MM.1S (cell line): ENCODE measurements around the gene PRELID2.

Experiments
- DNase-seq: peaks from one replicate; pipeline ENCODE4 v3.0.0-alpha.2; 2015
- H2AFZ ChIP-seq: fragments of 300-600 bp; sonication (generic); 2 replicates; pipeline ENCODE4 v1.6.0; 2016; ENCODE audit warnings: antibody characterized with exemption, low read length
- H3F3A ChIP-seq: fragments of 300-600 bp; sonication (generic); 2 replicates; pipeline ENCODE4 v1.6.1; 2016; ENCODE audit warnings: mild to moderate bottlenecking, antibody characterized with exemption, low read length, moderate library complexity, mixed read lengths; ENCODE audit not compliant: insufficient read depth
- H3K27ac ChIP-seq: fragments of 300-600 bp; sonication (generic); 2 replicates; pipeline ENCODE4 v1.5.1; 2016; ENCODE audit warnings: mild to moderate bottlenecking, low read length
- H3K27me3 ChIP-seq: fragments of 300-600 bp; sonication (generic); replicated peaks from 2 replicates; pipeline ENCODE4 v1.6.0; 2016; ENCODE audit warnings: low read length; ENCODE audit not compliant: insufficient read depth
- H3K36me3 ChIP-seq: fragments of 300-600 bp; sonication (generic); replicated peaks from 2 replicates; pipeline ENCODE4 v1.6.1; 2016; ENCODE audit warnings: mild to moderate bottlenecking, low read length, mixed read lengths; ENCODE audit not compliant: insufficient read depth
- H3K4me1 ChIP-seq: fragments of 300-600 bp; sonication (generic); 2 replicates; pipeline ENCODE4 v1.6.1; 2016; ENCODE audit warnings: low read length, mixed read lengths
- H3K4me2 ChIP-seq: fragments of 300-600 bp; sonication (generic); 2 replicates; pipeline ENCODE4 v1.6.0; 2016; ENCODE audit warnings: low read depth, low read length
- H3K4me3 ChIP-seq: fragments of 300-600 bp; sonication (generic); 2 replicates; pipeline ENCODE4 v1.5.1; 2016; ENCODE audit warnings: low read length, mixed read lengths
- H3K79me2 ChIP-seq: fragments of 300-600 bp; sonication (generic); 2 replicates; pipeline ENCODE4 v1.6.1; 2016; ENCODE audit warnings: mixed run types, low read length, mixed read lengths
- H3K9ac ChIP-seq: fragments of 300-600 bp; sonication (generic); 2 replicates; pipeline ENCODE4 v1.6.1; 2016; ENCODE audit warnings: low read length, mixed read lengths
- H3K9me2 ChIP-seq: fragments of 300-600 bp; sonication (generic); replicated peaks from 2 replicates; pipeline ENCODE4 v1.6.1; 2016; ENCODE audit warnings: mild to moderate bottlenecking, low read length, mixed read lengths; ENCODE audit not compliant: insufficient read depth
- H3K9me3 ChIP-seq: fragments of 300-600 bp; sonication (generic); replicated peaks from 2 replicates; pipeline ENCODE4 v1.6.1; 2016; ENCODE audit warnings: mild to moderate bottlenecking, low read length, mixed read lengths; ENCODE audit not compliant: insufficient read depth
- H4K20me1 ChIP-seq: fragments of 300-600 bp; sonication (generic); 2 replicates; pipeline ENCODE4 v1.6.1; 2016; ENCODE audit warnings: mild to moderate bottlenecking, low read length, moderate library complexity, mixed read lengths; ENCODE audit not compliant: insufficient read depth
- EZH2 ChIP-seq: fragments of 300-600 bp; sonication (generic); optimal IDR thresholded peaks from 2 replicates; pipeline ENCODE3; 2017; ENCODE audit warnings: low read depth, mild to moderate bottlenecking, antibody characterized with exemption, low read length, mixed read lengths
- EZH2phosphoT487 ChIP-seq: fragments of 300-600 bp; sonication (generic); IDR thresholded peaks from 2 replicates; pipeline ENCODE4 v1.6.1; 2018; ENCODE audit warnings: antibody characterized with exemption, low read length
- TF ChIP-seq, protein P1 (sequence below): fragments of 300-600 bp; sonication (generic); IDR thresholded peaks from 2 replicates; pipeline ENCODE4 v1.5.1; 2016; ENCODE audit warnings: antibody characterized with exemption, low read length, mixed read lengths

The PRELID2 gene

GRCh38 chr5:145835848-145836239, 702 bp upstream of the PRELID2 start:
- H3K4me3 ChIP-seq: peak overlapping the region; percentile 86
- H3K79me2 ChIP-seq: no peaks in the 10 kb centered on the region; the same call in 1 of the 2 replicates
- no peak overlapping the region for H3K27ac ChIP-seq
- no peaks in the 10 kb centered on the region for H3K27me3 ChIP-seq
- peak overlapping the region; percentile 65 for H3K9ac ChIP-seq
- no peak for DNase-seq
- H4K20me1 ChIP-seq: no peaks in the 10 kb centered on the region
- no peaks in the 10 kb centered on the region for H3F3A ChIP-seq
- H3K9me2 ChIP-seq: no peaks in the 10 kb centered on the region
- H3K9me3 ChIP-seq: no peaks in the 10 kb centered on the region
- H3K4me2 ChIP-seq: peak overlapping the region; percentile 94
- peak overlapping the region; percentile 98 for H2AFZ ChIP-seq
- H3K36me3 ChIP-seq: no peaks in the 10 kb centered on the region
- TF ChIP-seq EZH2phosphoT487: no peak
- TF ChIP-seq EZH2: no peak
- TF ChIP-seq, protein P1, sequence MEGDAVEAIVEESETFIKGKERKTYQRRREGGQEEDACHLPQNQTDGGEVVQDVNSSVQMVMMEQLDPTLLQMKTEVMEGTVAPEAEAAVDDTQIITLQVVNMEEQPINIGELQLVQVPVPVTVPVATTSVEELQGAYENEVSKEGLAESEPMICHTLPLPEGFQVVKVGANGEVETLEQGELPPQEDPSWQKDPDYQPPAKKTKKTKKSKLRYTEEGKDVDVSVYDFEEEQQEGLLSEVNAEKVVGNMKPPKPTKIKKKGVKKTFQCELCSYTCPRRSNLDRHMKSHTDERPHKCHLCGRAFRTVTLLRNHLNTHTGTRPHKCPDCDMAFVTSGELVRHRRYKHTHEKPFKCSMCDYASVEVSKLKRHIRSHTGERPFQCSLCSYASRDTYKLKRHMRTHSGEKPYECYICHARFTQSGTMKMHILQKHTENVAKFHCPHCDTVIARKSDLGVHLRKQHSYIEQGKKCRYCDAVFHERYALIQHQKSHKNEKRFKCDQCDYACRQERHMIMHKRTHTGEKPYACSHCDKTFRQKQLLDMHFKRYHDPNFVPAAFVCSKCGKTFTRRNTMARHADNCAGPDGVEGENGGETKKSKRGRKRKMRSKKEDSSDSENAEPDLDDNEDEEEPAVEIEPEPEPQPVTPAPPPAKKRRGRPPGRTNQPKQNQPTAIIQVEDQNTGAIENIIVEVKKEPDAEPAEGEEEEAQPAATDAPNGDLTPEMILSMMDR: no peak
- H3K4me1 ChIP-seq: peaks cover 4% of the 10 kb centered on the region; the same call in 1 of the 2 replicates

DNA sequence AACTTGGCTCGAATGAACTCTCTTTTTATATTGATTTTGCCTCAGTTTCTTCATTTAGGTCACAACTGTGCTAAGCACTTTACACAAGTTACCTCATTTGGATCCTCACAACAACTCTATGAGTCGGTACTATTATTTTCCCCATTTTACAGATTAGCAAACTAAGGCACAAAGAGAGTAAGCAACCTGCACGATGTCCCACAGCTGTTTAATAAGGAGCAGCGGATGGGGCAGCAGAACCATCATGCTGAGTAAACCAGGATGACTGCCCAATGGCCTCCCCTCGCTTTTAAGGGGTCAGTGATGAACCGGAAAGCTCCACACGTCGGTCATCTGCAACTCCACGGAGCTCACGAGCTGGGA, 607 bp downstream of the PRELID2 start:
- Histone ChIP-seq H3K79me2 (no peaks in the 10 kb centered on the region; the same call in 1 of the 2 replicates), H3K4me1 (peaks cover 4% of the 10 kb centered on the region; the same call in 1 of the 2 replicates), H4K20me1 (no peaks in the 10 kb centered on the region), H3K9me2 (no peaks in the 10 kb centered on the region), H3K36me3 (no peaks in the 10 kb centered on the region), H2AFZ (peak overlapping the region; percentile 98), H3K27me3 (no peaks in the 10 kb centered on the region), H3K4me3 (peak overlapping the region; percentile 86), H3K4me2 (peak overlapping the region; percentile 94), H3K9me3 (no peaks in the 10 kb centered on the region), H3K9ac (peak overlapping the region; percentile 65; the same call in 1 of the 2 replicates), H3K27ac (no peak overlapping the region), H3F3A (no peaks in the 10 kb centered on the region)
- no peak for DNase-seq
- TF ChIP-seq EZH2phosphoT487 (no peak), EZH2 (no peak)
- TF ChIP-seq, protein P1: no peak

DNA sequence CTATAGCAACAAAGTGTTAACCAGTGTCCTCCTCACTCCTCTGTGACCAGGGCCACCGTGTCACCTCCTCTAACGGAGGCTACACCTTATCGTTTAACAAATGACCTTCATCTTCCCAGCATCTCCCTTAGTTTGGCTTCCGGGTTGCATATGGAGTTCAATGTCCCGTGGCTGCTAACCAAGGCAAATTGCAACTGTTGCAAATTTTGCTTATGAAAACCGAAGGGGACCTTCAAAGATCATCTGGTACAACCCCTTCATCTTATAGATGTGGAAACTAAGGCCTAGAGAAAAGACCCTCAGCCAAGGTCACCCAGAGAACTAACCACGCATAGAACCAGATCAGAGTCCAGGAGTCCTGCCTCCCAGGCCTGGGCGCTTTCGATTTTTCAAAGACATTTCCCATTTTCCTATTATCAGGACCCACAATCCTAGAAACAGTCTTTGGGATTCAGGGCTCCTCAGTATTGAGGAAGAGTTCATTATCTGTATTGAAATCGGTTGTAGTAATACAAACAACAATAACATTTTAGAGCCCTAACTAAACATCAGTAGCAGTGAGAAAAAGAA, 1.4 kb downstream of the PRELID2 start:
- peaks cover 4% of the 10 kb centered on the region; the same call in 1 of the 2 replicates for H3K4me1 ChIP-seq
- H3K79me2 ChIP-seq: no peaks in the 10 kb centered on the region; the same call in 1 of the 2 replicates
- no peak overlapping the region for H3K4me3 ChIP-seq
- H2AFZ ChIP-seq: no peak overlapping the region
- DNase-seq: no peak
- TF ChIP-seq EZH2: no peak
- TF ChIP-seq EZH2phosphoT487: no peak
- TF ChIP-seq, protein P1: no peak
- no peaks in the 10 kb centered on the region for H3K9me2 ChIP-seq
- H3K9ac ChIP-seq: no peak overlapping the region
- H3K27ac ChIP-seq: no peak overlapping the region
- no peaks in the 10 kb centered on the region for H3K27me3 ChIP-seq
- no peaks in the 10 kb centered on the region for H4K20me1 ChIP-seq
- no peaks in the 10 kb centered on the region for H3K9me3 ChIP-seq
- H3K4me2 ChIP-seq: no peak overlapping the region
- H3F3A ChIP-seq: no peaks in the 10 kb centered on the region
- no peaks in the 10 kb centered on the region for H3K36me3 ChIP-seq
